ENCODE results near the gene EMP2. TPM values are rescaled to one million over a fixed set of nuclear protein-coding genes. Genes with fewer than 3 reads are reported as not detected.

EMP2 gene
- total RNA-seq, 4 donors from 2014 or later, result 7.9 to 13.5 (median 11.7) TPM

GRCh38 chr16:10558746-10559641 lies 21.4 kb downstream of the EMP2 start:
- Histone ChIP-seq H3K9me3 (no peaks in the 10 kb centered on the region), H3K36me3 (no peaks in the 10 kb centered on the region), H3K4me3 (peak overlapping the region; percentile 40 to 52 (median 44)), H3K27me3 (no peaks in the 10 kb centered on the region), H3K27ac (peak overlapping the region; percentile 82 to 87 (median 84)), H3K4me1 (peaks cover 57 to 68% of the 10 kb centered on the region in 2 donors)
- intact Hi-C loops (cut with DNase I; ENCODE audit: low total_unique reads) (loop anchor here (2.0 kb wide), 1 partner anchor 22 kb away; the partner anchor contains the start of gene EMP2), in situ Hi-C loops (cut with MboI; ENCODE audit: low sequenced_read_pairs in 4 of 4) (no loop called here)
- TF ChIP-seq POLR2A (IDR thresholded peaks at IDR 0.05), result peak in 1 of 2 donors; percentile 20
- no peak for TF ChIP-seq CTCF (IDR thresholded peaks at IDR 0.05 in 4 of 5, conservative IDR thresholded peaks at IDR 0.05 in 1 of 5)
- DNase-seq, result peak; percentile 49 to 65
- peak; percentile 77 to 83 for ATAC-seq

GRCh38 chr16:10558305-10558704 lies 22.1 kb downstream of the EMP2 start:
- intact Hi-C loops (cut with DNase I; ENCODE audit: low total_unique reads), result loop anchor here (2.0 kb wide), 1 partner anchor 22 kb away; the partner anchor contains the start of gene EMP2
- DNase-seq, result no peak
- H3K4me3 ChIP-seq, result peak overlapping the region; percentile 40 to 52 (median 44)
- H3K27me3 ChIP-seq, result no peaks in the 10 kb centered on the region
- TF ChIP-seq CTCF (IDR thresholded peaks at IDR 0.05 in 4 of 5, conservative IDR thresholded peaks at IDR 0.05 in 1 of 5), result no peak
- peak overlapping the region; percentile 82 to 87 (median 84) for H3K27ac ChIP-seq
- H3K4me1 ChIP-seq, result peaks cover 54 to 68% of the 10 kb centered on the region in 2 donors
- ATAC-seq, result peak in 1 of 2 donors; percentile 8
- no peaks in the 10 kb centered on the region for H3K36me3 ChIP-seq
- H3K9me3 ChIP-seq, result no peaks in the 10 kb centered on the region
- in situ Hi-C loops (cut with MboI; ENCODE audit: low sequenced_read_pairs in 4 of 4), result no loop called here

GRCh38 chr16:10557750-10558149 lies 22.6 kb downstream of the EMP2 start:
- intact Hi-C loops (cut with DNase I; ENCODE audit: low total_unique reads), result loop anchor here (2.0 kb wide), 1 partner anchor 23 kb away; the partner anchor contains the start of gene EMP2
- TF ChIP-seq CTCF (IDR thresholded peaks at IDR 0.05 in 4 of 5, conservative IDR thresholded peaks at IDR 0.05 in 1 of 5), result no peak
- TF ChIP-seq POLR2A (IDR thresholded peaks at IDR 0.05), result no peak
- Histone ChIP-seq H3K4me3 (peak overlapping the region in 2 of 4 donors; percentile 42 to 46), H3K4me1 (peaks cover 52 to 66% of the 10 kb centered on the region in 2 donors), H3K9me3 (no peaks in the 10 kb centered on the region), H3K27me3 (no peaks in the 10 kb centered on the region), H3K27ac (peak overlapping the region; percentile 82 to 87 (median 84)), H3K36me3 (no peaks in the 10 kb centered on the region)
- in situ Hi-C loops (cut with MboI; ENCODE audit: low sequenced_read_pairs in 4 of 4), result no loop called here
- ATAC-seq (no peak), DNase-seq (no peak)

GRCh38 chr16:10556236-10556635 lies 24.2 kb downstream of the EMP2 start:
- Histone ChIP-seq H3K4me3 (no peak overlapping the region), H3K27ac (peak overlapping the region; percentile 44 to 85 (median 83)), H3K36me3 (no peaks in the 10 kb centered on the region), H3K4me1 (peaks cover 49 to 58% of the 10 kb centered on the region in 2 donors), H3K27me3 (no peaks in the 10 kb centered on the region), H3K9me3 (no peaks in the 10 kb centered on the region)
- DNase-seq (no peak), ATAC-seq (no peak)
- in situ Hi-C loops (cut with MboI; ENCODE audit: low sequenced_read_pairs in 4 of 4) (no loop called here), intact Hi-C loops (cut with DNase I; ENCODE audit: low total_unique reads) (no loop called here)
- no peak for TF ChIP-seq CTCF (IDR thresholded peaks at IDR 0.05 in 4 of 5, conservative IDR thresholded peaks at IDR 0.05 in 1 of 5)
- TF ChIP-seq POLR2A (IDR thresholded peaks at IDR 0.05), result no peak
